Right cardiac atrium (tissue), 5 donors: ENCODE data around the gene BHLHA15. TPM values are rescaled to one million over a fixed set of nuclear protein-coding genes. Genes with fewer than 3 reads are reported as not detected.

Source experiments
- ATAC-seq, 2 donors: fragments of 200-7000 bp; cut with Tn5 transposase; one replicate each; pipeline versions ENCODE4 v1.8.0 to v1.9.1; 2020; ENCODE audit warnings: moderate library complexity in 2 of 2, mild to moderate bottlenecking in 1 of 2
- DNase-seq, 3 donors: peaks; one replicate each; pipeline ENCODE4 v3.0.0-alpha.2; 2020
- H3K27ac ChIP-seq: one replicate; pipeline ENCODE4 v1.5.1; 2013; ENCODE audit warnings: mild to moderate bottlenecking, low read length, control low read depth, moderate library complexity
- H3K27me3 ChIP-seq: one replicate; pipeline ENCODE4 v1.6.1; 2013; ENCODE audit not compliant: control insufficient read depth, insufficient read depth
- H3K4me1 ChIP-seq: one replicate; pipeline ENCODE4 v1.6.1; 2013; ENCODE audit warnings: low read length; ENCODE audit not compliant: control insufficient read depth, insufficient read depth
- H3K4me3 ChIP-seq: one replicate; pipeline ENCODE4 v1.5.1; 2013; ENCODE audit warnings: low read length, control low read depth
- H3K9me3 ChIP-seq: one replicate; pipeline ENCODE4 v1.6.1; 2013; ENCODE audit warnings: low read length; ENCODE audit not compliant: control insufficient read depth
- WGBS: extraction: QIAGEN DNeasy Blood & Tissue Kit; methylation state at CpG from one replicate; pipeline ENCODE4 v1.1.7; 2013; 5-methylcytosine and 5-hydroxymethylcytosine counted together
- intact Hi-C, 4 donors: fragments of 100-400 bp; cut with DNase I; formaldehyde crosslinking; loops; one replicate each; pipeline versions ENCODE4 v1.11.0 to v1.14.0; 2022 to 2023
- polyA plus RNA-seq: library from polyadenylated mRNA; stranded (reverse); fragments of 200-250 nt; gene quantifications from one replicate; pipeline ENCODE4 v1.2.3, GENCODE V29; 2013
- total RNA-seq, 4 donors: library from RNA; stranded (reverse); fragmentation: NEBNext Ultra II Directional; extraction: Animal tissue kit (Norgen Biotek cat#: 25700); gene quantifications; one replicate each; pipeline ENCODE4 v1.2.1, GENCODE V29; 2021
- donor health status: healthy with polysubstance abuse.
- donor health status: DM: no; HTN: yes; CAD: no.
- donor health status: DM: no; HTN: no; CAD: no.
- donor health status: DM: no; HTN: yes; CAD: no; lungs with severe emphysema.
- donor health status: DM: yes; HTN: yes; CAD: no.

The BHLHA15 gene
- total and polyA plus RNA-seq, 5 donors = 0.53 to 0.57 TPM; not detected in 3

DNA sequence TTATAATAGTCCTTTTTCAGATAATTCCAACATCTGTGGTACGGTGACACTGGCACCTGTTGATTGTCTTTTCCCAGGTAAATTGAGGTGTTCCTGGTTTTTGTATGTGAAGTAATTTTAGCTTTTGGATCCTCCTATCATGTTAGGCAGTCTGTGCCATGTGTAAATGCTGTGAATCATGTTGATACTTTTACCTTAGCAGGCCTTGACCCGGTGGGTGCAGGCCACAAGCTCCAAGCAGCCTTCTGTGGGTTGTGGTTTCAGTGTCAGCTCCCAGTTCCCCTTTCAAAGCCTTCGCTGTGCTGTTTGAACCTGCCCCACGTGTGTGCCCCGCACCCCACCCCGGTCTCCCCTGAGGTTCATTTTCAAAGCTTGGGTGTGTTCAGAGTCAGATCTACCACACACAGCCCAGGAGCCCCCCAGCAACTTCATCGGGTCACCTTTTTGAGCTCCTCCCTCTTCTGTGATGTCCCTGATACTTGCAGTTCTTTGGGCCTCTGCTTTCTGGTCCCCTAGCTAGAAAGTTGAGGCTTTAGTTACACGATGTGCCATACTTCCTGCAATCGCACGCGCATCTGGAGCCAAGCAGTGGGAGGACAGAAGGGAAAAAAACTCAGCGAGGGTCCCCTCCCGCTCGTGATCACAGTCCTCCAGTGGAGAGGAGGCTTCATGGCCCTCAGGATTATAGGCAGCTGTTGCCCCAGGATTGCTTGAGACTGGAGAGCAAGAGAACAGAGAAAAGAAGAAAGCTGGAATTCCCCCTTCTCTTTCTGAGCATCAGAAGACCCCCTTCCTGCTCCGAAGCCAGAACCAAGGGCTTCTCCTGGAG, 8.7 kb upstream of the BHLHA15 start:
- ATAC-seq (no peak), DNase-seq (peak in 1 of 3 donors; percentile 26)
- Histone ChIP-seq H3K27me3 (no peaks in the 10 kb centered on the region), H3K9me3 (no peaks in the 10 kb centered on the region), H3K4me3 (no peak overlapping the region), H3K4me1 (no peaks in the 10 kb centered on the region), H3K27ac (no peak overlapping the region)
- intact Hi-C loops = no loop called here
- WGBS = 81% methylated on average over 15 of the region's 15 CpGs

DNA sequence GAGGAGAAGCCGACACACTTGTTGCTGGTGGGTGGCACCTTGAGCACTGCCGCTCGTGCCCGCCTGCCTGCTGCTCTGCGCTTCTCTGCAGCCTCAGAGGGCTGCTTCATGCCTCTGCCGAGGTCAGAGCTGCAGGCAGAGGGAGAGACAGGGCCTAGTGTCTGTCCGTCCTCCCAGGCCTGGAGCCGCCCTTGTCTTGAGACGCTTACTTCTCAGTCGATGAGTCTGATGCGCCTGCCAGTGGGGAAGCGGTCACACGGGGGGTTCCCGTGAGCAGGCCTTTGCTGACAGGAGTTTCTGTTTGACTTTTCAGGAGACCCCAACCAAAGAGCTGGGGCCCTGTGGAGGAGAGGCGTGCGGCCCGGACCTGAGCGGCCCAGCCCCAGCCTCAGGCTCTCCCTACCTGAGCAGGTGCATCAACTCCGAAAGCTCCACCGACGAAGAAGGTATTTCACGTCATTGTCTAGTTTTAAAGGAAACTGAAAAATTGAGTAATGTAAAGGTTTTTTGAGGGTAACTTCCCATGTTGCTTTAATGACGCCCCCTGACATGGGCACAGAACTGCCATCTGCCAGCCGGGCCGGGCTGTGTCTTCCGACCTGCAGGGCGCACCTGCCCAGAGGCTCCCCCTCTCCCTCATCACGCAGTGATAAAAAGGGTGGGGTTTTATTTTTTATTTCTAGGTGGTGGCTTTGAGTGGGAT, 7.8 kb upstream of the BHLHA15 start:
- ATAC-seq = no peak
- 93% methylated on average over 28 of the region's 28 CpGs for WGBS
- no peaks in the 10 kb centered on the region for H3K4me1 ChIP-seq

DNA sequence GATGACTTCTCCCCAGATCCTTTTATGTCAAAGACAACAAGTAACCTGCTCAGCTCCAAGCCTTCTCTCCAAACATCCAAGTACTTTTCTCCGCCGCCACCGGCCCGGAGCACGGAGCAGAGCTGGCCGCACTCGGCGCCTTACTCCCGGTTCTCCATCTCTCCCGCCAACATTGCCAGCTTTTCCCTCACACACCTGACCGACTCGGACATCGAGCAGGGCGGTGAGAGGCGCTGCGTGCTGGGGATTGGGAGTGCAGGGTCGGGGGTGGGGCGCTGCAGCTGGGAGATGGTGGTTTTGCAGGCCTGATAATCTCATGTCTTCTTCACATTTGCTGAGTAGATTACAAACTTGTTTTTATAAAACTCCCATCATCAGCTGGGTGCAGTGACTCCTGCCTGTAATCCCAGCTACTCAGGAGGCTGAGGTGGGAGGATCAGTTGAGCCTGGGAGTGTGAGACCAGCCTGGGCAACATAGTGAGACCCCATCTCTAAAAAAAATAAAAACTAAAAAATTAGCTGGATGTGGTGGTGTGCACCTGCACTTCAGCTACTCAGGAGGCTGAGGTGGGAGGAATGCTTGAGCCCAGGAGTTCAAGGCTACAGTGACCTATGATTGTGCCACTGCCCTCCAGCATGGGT, 7.2 kb upstream of the BHLHA15 start:
- 97% methylated on average over 18 of the region's 18 CpGs for WGBS

More for the DNA sequence above, 7.8 kb upstream of the BHLHA15 start:
- no peak overlapping the region for H3K27ac ChIP-seq
- no peaks in the 10 kb centered on the region for H3K27me3 ChIP-seq
- no peak overlapping the region for H3K4me3 ChIP-seq
- intact Hi-C loops = no loop called here
- no peaks in the 10 kb centered on the region for H3K9me3 ChIP-seq
- peak in 2 of 3 donors; percentile 30 to 59 for DNase-seq

DNA sequence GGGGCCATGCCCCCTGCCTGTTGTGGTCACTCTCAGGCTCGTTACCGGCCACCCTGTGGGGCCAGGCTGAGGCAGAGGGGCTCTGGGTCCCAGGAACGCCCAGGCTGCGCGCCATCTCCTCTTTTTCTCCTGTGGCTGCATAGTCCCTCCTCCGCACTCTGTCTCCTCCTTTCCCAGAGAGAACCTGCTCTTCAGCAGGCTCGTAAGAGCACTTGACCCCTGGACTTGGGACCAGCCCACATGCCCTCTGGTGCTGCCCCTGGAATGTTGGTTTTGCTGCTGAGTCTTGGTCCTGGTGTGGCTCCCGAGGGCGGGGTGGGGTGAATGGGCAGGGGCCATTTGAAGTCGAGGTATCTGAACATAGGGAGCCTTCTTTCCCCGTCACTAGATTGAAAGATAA, 6.6 kb upstream of the BHLHA15 start:
- H3K27me3 ChIP-seq = no peaks in the 10 kb centered on the region
- 86% methylated on average over 11 of the region's 11 CpGs for WGBS
- ATAC-seq (no peak), DNase-seq (peak in 1 of 3 donors; percentile 13)
- no peaks in the 10 kb centered on the region for H3K9me3 ChIP-seq
- H3K4me3 ChIP-seq = no peak overlapping the region
- no peak overlapping the region for H3K27ac ChIP-seq
- H3K4me1 ChIP-seq = no peaks in the 10 kb centered on the region
- intact Hi-C loops = no loop called here

More for the DNA sequence above, 7.2 kb upstream of the BHLHA15 start:
- Histone ChIP-seq H3K4me1 (no peaks in the 10 kb centered on the region), H3K27me3 (no peaks in the 10 kb centered on the region), H3K27ac (no peak overlapping the region), H3K4me3 (no peak overlapping the region), H3K9me3 (no peaks in the 10 kb centered on the region)
- DNase-seq (peak in 1 of 3 donors; percentile 9), ATAC-seq (no peak)
- intact Hi-C loops = no loop called here

DNA sequence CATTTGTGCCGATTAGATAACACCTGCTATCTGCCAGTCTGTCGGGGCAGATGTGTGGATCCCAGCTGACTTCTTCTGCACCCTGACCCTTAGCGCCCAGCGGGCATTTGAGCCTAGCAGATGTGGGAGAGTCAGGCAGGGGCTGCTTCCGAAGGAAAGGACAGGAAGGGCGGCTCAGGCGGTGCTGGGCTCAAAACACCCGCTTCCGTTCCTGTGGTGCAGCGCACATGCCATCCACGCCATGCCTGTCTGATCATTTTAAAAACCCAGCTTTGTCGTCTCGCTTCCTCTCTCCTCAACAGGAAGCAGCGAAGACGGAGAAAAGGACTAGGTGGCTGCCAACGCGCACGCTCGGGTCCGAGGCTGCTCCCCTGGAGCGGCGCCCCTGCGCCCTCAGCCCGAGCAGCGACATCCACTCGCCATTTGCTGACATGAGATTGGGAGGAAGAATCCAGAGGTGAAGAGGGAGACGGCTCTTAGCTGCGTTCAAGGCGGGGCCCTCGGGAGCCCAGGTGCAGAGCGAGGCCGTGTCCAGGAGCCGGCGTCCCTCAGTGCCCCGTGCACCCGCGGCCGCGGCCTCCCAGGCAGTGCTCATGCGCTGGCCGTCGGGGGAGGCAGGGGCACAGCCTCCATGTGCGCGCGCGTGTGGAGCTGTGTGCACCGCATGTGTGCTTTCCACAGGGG, 5.9 kb upstream of the BHLHA15 start:
- 94% methylated on average over 47 of the region's 47 CpGs for WGBS
- Histone ChIP-seq H3K4me1 (no peaks in the 10 kb centered on the region), H3K27me3 (no peaks in the 10 kb centered on the region), H3K27ac (no peak overlapping the region), H3K9me3 (no peaks in the 10 kb centered on the region), H3K4me3 (no peak overlapping the region)
- peak in 1 of 3 donors; percentile 43 for DNase-seq
- peak in 1 of 2 donors; percentile 22 for ATAC-seq
- intact Hi-C loops = no loop called here

DNA sequence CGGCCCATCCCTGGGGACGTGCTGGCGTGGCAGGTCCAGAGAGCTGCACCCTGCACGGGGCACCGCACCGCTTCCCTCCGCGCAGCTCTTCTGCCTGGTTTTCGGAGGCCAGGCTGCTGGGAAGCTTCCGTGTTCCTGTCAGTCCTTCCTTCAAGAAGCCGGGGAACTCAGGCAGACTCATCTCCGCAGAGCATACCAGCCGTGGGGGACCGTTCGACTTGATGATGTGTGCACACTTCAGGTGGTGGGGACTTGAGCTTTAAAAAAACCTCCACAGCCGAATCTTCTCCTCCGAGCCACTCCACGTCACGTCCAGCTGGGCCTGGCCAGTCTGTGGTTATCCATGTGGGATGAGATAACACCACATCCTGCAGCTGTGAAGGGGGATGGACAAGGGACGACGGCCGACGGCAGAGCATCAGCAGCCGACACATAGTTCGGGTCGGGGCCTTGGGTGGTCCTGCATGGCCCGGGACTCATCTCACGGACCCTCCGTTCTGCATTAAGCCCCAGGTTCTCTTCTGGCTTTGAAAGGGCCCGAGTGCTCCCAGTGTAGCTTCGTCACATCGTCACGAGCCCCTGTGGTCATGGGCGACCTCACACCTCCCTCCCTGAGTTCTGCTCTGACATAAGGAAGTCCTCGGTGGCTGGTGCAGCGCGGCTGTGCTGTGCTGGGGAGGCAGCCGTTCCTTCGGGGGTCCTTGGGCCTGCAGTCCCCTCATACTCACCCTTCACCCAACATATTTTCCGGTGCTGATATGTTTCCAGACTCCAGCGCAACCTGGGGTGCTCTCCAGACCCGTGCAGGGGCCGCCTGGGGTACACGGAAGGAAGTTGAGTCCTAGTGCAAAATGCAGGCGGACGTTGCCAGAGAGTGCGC, 4.5 kb upstream of the BHLHA15 start:
- peak in 1 of 3 donors; percentile 37 for DNase-seq
- 85% methylated on average over 47 of the region's 47 CpGs for WGBS
- ATAC-seq = no peak

DNA sequence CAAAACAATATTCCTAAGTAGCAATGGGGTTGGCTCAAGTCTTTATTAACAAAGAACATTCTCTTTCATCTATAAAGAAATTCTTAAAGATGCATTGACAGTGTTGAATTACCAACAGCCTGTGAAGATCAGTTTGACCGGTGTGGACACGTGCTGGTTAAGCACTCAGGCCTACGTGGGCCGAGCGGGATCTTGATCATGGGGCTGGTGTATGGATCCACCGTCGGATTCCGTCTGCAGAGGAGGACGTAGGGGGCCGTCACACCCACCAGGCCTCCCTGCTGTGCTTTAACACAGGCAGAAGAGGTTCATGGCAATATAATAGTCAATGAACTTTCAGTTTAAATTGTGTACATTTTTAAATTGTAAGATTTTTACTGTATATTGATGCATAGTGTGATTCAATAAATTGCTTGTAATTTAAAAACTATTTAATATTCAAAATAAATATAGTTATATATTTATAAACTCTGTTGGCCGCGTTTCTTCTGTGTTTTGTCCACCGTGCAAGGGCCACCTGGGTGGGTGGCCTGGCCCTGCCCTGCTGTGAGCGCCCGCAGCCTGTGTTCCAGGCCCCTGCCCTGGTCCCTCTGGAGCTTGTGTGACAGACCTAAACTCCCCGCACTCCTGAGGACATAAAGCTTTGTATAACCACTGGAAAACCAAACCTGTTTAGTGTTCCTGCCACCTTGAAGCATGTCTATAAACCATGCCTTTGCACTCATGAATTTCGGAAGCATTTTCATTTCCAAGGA, 1.9 kb upstream of the BHLHA15 start:
- no peak for ATAC-seq
- 92% methylated on average over 17 of the region's 17 CpGs for WGBS
- intact Hi-C loops = no loop called here
- Histone ChIP-seq H3K9me3 (no peaks in the 10 kb centered on the region), H3K27ac (no peak overlapping the region), H3K27me3 (no peaks in the 10 kb centered on the region), H3K4me3 (no peak overlapping the region), H3K4me1 (no peaks in the 10 kb centered on the region)
- peak in 1 of 3 donors; percentile 22 for DNase-seq

More for the DNA sequence above, 4.5 kb upstream of the BHLHA15 start:
- intact Hi-C loops = no loop called here
- Histone ChIP-seq H3K27ac (no peak overlapping the region), H3K9me3 (no peaks in the 10 kb centered on the region), H3K27me3 (no peaks in the 10 kb centered on the region), H3K4me3 (no peak overlapping the region), H3K4me1 (no peaks in the 10 kb centered on the region)

DNA sequence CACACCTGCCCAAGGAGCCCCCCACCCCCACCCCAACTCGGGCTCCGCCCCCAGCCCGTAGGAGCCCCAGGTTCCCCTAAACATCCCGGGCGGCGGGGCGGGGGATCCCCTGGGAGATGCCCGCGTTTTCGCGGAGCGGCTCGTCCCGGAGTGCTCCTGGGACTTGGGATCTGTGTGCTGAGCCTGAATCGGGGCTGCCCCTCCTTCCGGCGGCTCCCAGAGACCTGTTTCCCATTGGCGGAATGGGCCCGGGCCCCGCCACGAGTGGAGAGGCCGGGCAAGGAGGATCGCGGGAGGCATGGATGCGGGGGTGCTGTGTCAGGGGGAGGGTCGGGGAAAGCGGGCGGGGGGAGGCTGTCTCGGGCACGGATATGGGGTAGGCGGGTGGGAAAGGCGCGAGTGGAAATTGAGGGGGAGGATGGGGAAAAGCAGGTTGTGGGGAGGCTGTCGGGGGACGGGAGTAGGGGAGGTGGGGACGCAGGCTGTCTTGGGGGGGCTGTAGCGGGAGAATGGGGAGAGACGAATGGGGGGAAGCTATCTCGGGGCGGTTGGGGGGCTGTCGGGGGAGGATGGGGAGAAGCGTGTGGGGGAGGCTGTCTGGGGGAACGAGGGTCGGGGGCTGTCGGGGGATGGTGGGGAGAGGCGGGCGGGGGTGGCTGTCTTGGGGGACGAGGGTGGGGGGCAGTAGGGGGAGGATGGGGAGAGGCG, 572 bp upstream of the BHLHA15 start:
- intact Hi-C loops = no loop called here
- peak in 2 of 3 donors; percentile 62 to 63 for DNase-seq
- no peak overlapping the region for H3K27ac ChIP-seq
- WGBS = 4% methylated on average over 49 of the region's 49 CpGs
- H3K9me3 ChIP-seq = no peaks in the 10 kb centered on the region
- no peaks in the 10 kb centered on the region for H3K4me1 ChIP-seq
- ATAC-seq = peak in 1 of 2 donors; percentile 13
- H3K4me3 ChIP-seq = peak overlapping the region; percentile 38
- no peaks in the 10 kb centered on the region for H3K27me3 ChIP-seq
